Measurements from ENCODE around the gene EIF4E3. TPM values are rescaled to one million over a fixed set of nuclear protein-coding genes. Genes with fewer than 3 reads are reported as not detected.
A peak's percentile ranks its signal among the peaks of the same experiment; 100 is the strongest.

EIF4E3 gene
- 20.9 TPM for total RNA-seq

DNA sequence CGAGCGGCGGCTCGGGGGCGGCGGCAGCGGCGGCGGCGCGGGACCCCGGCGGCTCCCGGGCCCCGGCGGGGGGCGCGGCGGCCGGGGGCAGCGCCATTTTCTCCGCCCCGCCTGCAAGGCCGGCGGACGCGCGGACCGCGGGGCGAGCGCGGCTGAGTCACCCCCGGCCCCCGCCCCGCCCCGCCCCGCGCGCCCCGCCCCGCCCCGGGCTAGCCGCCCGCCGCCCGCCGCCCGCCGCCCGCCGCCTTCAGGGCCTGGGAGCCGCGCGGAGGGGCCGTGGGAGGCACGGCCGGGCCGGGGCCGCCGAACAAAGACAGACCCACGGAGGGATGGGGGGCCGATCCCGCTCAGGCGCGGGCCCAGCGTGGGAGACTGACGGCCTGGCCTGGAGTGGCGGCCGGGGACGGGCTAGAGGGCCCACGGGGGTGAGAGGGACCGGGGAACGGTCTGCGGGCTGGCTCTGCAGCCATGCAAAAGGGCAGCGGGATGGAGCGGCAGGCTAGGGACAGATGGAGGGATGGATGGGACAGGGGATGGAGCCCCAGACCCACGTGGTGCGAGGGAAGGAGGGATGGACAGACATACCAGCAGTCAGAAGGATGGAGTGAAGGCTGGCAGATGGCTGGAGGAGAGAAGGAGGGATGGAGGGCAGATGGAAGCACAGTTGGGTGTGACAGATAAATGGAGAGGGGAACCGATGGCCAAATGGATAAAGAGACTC is at the start of gene EIF4E3:
TSS of gene EIF4E3 (minus strand) at position 132 of the 721 bp plus-strand sequence. CDS start at position 97, 35 bp downstream.
- no peak for DNase-seq

DNA sequence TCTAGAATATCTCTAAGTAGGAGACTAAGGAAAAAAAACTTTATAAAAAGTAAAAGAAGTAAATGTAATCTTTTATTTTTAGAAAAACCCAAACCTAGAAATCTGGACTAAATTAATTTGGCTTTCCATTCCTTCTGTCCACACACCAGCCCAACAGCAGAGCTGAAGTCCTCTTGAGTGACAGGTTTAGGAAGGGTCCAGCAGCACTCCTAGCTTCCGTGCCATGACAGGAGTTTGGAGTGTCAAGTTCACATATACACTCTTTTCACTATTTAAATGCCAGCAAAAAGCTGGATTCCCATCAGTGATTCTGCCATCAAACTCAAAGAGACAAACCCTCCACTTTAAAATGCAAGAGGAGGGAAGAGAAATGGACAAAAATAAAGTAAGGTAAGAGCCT is 46.7 kb upstream of the EIF4E3 start:
- no peak for DNase-seq

DNA sequence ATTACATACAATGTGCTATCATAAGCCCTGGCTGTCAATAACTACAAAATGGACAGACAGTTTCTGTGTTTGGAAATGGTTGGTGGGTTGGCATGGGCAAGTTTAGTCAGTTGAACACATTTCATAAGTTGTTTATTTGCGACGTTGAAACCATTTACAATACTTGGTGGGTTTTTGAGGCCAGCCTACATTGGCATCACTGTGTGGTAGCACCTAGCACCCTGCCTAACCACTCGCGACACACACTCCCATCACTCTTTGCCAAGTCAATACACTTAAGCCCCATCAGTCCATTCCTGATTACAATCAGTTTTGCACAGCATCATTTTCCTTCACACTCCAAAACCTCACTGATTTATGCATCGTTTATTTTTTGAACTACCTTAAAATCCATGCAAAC is 45.9 kb upstream of the EIF4E3 start:
- DNase-seq: no peak

DNA sequence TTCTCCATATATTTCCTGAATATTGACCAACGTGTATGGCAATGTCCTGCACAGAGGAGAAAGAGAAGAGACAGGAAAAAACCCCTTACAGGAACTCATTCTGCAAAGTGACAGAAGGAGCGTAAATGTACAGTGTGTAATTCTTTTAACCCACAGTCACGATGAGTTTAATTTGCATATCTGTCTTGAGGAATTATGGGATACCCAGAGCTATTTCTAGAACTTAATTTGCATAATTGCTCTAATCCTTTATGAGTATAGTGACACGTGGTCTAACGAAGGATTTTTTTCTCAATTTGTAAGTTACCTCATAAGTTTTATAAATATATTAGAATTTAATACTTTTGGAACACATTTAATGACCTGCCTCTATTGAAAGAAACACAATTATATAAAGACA is 38.2 kb upstream of the EIF4E3 start:
- no peak for DNase-seq

DNA sequence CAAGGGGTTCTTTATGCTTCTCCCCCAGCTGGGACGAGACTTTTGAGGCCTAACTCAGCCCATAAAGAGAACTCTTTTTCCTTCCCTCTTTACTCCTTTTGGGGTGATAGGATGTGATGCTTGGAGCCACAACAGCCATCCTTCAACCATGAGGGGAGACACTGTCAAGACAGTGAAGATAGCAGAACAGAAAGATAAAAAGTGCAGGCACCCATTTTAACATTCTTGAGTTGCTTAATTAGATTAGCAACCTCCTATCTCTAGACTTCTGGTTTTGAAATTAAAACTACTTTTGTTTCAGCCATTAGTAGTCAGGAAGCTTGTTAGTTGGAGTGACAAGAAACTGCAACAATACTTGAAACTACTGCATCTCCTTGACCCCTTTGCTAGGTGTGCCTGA is 34.9 kb upstream of the EIF4E3 start:
- no peak for DNase-seq

DNA sequence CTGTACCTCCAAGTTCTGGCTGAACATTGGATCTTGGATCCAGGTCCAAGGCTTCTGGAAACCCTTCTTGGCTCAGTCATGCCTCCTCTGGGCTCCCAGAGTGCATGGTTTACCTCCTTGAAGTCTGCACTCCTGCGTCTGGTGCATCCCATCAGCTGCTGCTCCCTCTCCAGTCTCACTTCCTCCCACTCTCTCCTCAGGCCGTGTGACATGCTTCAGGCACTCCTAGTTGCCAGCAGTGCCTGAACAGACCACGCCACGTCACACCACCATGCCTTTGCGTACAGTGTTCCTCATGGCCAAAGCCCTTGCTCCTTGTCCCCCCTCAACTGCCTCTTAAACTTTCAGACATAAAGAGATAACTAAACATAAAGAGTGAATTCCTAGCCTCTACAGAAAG is 34.2 kb upstream of the EIF4E3 start:
- no peak for DNase-seq

DNA sequence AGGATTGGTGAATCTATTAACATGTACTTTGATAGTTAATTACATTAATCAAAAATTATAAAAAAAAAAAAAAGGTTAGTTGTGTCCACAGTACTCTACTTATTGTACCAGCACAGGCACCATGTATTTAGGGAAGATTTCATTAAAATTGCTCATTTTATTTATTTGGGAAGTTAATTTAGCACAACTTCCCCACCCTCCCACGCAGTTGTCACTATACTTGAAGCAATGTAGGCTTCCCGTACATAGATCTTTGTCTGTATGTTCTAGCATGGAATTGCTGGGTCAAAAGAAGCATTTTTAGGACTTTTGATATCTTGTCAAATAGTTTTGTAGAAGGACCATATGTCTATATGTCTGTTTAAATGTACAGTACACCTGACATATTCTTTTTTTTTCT is 32.9 kb upstream of the EIF4E3 start:
- no peak for DNase-seq

DNA sequence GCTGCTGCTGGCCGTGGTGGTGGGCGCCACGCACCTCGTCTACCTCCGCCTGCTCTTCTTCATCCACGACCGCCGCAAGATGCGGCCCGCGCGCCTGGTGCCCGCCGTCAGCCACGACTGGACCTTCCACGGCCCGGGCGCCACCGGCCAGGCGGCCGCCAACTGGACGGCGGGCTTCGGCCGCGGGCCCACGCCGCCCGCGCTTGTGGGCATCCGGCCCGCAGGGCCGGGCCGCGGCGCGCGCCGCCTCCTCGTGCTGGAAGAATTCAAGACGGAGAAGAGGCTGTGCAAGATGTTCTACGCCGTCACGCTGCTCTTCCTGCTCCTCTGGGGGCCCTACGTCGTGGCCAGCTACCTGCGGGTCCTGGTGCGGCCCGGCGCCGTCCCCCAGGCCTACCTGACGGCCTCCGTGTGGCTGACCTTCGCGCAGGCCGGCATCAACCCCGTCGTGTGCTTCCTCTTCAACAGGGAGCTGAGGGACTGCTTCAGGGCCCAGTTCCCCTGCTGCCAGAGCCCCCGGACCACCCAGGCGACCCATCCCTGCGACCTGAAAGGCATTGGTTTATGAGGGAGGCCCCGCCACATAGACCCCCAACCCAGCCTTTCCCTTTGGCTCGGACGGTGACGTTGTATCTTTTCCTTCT is 29.5 kb upstream of the EIF4E3 start:
- no peak for DNase-seq

DNA sequence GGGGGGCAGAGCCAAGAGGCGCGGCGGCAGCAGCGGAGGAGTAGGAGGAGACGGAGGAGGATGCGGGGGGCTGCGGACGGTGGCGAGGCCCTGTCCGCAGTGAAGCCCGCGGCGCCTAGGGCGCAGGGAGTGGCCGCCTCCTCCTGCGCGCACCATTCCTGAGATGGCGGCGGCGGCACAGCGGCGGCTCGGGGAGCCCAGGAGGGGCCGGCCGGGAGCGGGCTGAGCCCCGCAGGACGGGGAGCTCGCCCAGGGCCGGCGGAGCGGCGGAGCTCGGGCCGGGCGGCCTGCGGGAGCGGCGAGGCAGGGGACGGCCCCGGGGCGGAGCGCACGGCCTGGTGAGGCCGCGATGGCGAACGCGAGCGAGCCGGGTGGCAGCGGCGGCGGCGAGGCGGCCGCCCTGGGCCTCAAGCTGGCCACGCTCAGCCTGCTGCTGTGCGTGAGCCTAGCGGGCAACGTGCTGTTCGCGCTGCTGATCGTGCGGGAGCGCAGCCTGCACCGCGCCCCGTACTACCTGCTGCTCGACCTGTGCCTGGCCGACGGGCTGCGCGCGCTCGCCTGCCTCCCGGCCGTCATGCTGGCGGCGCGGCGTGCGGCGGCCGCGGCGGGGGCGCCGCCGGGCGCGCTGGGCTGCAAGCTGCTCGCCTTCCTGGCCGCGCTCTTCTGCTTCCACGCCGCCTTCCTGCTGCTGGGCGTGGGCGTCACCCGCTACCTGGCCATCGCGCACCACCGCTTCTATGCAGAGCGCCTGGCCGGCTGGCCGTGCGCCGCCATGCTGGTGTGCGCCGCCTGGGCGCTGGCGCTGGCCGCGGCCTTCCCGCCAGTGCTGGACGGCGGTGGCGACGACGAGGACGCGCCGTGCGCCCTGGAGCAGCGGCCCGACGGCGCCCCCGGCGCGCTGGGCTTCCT is 28.8 kb upstream of the EIF4E3 start, which contains the start of gene GPR27:
TSS of gene GPR27 (plus strand) at position 155 of the 909 bp plus-strand sequence. CDS start at position 350, 195 bp downstream.
- peak; percentile 68 for DNase-seq

DNA sequence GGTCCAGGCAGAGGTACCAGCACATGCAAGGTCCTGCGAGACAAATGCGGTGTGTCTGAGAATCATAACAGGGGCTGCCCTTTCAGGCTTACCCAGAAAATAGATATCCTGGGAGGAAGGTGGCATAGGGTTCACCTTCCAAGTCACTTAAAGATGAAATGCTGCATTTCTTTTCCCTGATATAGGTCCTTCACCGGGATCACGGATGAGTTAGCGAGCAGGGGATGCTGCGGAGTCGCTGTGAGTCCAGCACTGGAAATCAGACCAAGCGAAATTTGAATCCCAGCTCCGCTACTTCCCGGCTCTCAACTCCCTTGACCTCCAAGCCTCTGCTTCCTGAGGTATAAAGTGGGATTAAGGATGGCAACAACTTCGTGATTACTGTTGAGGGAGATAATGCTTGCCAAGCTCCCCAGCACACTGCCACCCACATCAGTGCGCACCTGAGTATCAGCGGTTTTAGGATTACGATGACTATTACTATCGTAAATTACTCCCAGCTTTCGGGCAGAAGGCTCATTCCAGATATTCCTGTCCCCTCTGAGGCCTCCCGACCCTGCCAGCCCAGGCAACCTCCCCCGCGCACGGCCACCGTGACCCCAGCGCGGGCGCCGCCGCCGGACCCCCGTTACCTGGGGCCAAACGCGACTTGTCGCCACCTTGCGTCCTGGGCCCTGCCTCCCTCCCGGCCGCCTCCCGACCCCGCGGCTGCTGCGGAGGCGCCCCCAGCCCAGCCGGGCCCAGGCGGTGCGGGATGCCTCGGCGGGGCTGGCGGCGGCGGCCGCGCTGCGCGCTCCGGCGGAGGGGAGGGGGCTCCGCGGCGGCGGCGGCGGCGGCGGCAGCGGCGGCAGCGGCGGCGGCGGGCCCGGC is 27.9 kb upstream of the EIF4E3 start:
- no peak for DNase-seq

DNA sequence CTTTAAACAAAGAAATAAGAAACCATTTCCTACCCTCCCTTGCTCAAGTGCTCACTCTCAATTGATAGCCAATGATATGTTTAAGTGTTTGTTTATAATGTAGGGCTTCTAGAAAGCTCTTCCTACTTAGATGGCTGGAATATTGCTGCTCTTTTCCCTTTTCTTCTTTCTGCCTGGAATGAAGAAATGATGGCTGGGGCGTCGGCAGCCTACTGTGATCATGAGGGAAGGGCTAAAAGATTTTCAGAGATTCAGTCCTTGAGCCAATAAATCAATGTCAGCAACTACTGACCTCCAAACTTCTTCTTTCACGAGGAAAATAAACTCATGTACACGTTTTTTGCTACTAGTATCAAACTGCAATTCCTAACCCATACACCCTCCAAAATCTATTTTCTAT is 26.4 kb upstream of the EIF4E3 start:
- no peak for DNase-seq

DNA sequence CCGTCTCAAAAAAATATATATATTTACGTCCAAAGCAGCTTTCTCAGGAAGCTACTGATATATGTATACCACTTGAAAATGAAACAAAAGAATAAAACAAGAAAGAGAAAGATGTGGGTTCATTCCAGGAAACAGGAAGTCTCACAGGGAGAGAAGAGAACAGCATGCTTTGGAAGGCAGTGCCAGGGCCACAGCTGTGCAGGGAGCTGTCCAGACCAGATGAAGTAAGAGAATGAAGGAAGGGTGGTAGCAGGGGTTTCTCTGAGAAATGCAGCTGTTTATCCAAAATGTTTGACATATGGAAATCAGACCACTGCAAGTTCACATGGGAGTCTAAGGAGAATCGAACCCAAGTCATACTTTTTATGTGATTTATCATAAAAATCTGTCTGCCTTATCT is 19.5 kb upstream of the EIF4E3 start:
- no peak for DNase-seq

DNA sequence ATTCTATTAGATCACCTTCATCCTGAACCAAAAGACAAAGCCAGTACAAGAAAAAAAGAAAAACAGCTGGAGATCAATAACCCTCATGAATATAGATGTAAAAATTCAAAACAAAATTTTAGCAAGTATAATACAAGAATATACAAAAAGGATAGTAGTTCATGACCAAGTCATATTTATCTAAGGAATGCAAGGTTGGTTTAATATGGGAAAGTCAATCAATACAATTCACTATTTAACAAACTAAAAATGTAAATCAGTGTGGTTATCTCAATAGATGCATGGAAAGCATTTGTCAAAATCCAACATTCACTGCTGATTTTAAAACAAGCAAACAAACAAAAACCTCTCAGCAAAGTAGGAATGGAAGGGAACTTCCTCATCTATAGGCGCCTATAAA is 17.4 kb upstream of the EIF4E3 start:
- no peak for DNase-seq

DNA sequence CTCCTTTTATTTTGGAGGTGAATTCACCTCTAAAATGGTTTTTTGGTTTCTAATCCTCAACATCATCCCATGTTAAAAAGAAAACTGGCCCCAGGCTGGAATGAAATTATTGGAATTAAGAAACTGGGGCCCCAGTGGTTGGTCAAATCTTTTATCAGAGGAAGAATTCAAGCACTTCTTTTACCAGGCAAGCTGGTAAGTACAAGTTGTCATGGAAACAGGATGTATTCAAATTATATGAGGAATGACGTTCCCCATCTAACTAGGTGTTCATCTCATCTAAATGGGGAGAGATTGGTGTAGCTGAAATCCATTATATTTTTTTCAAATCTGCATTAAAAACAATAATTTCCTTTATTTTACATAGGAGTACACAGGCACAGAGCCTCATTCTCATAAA is 9.7 kb upstream of the EIF4E3 start:
- no peak for DNase-seq

DNA sequence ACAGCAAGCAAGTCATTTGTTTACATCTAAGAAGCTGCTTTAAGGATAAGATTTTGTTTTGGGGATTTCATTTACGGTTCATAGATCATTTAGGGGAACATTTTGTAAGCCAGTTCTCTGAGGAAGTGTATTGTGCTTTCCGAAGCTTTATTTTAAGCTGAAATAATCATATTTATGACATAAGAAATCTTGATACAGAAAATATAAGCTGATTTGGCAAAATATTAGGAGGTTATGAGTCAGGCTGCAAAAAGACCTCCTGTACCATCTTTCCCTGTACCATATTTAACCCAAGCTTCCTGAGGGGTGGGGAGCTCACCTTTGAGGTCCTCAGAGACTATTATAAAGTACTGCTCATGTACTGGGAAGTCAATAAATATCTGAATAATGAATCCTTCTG is 8.1 kb upstream of the EIF4E3 start:
- no peak for DNase-seq

DNA sequence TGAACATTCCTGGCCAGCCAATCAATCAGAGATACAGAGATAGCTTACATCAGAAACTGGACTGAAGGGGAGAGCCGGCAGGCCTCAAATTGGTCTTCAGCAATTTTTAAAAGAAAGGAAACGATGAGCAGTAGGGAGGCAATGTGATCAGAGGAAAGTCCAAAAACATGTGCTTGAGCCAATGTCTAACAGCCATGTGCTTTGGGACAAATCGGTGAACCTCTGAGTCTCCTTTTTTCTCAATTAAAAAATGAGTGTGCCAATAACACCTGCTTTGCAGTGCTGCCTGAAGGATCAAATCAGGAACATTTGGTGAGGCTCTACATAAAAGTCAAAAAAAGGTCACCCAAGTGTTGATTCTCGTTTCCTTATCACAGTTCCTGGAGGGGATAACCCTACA is 7.4 kb upstream of the EIF4E3 start:
- no peak for DNase-seq

DNA sequence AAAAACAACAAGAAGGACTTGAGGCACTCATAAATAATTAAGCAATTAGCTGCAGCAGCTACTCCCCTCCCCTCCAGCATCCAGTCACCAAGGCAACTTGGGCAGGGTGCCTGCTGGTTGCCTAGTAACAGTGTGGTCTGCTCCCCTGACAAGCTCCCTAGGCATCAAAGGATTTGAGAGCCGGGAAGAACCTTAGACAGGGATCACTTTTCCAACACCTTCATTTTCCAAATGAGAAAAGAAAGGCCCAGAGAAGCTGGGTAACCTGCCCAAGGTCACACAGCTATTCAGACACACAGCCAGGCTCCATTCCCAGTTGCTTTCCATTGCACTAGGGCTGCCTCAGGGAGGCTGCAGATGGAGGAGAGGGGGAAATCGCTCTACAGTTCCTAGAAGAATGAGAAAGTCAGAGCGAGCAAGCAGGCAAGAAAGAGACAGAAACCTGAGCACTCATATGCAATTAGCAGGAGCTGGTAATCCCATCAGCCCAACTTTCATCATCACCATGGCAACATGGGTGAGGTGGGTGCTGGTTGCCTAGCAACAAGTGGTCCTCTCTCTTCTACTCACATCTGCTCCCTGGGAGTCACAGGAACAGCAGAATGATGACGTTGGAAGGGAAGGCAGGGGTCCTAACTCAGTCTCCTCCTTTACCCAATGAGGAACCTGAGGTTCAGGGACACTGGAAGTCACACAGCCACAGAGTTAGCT is 3.6 kb upstream of the EIF4E3 start:
- peak; percentile 29 for DNase-seq

DNA sequence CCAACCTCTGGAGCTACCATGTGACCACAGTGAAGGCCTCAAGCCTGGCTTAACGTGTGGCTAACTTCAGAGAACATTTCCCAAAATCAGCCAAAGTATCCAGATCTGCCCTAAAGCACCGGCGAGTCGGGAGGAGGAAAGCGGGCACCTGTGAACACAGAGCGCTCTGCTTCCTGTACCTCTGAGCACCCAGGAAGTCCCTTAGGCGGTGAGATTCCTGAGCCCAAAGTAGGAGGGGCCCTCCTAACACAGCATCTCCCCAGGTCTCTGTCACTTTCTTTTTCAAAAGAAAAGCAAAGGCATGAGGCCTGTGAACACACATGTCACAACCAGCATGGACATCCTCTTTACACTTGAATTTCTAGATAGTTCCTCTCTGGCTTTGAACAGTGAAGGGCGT is 944 bp upstream of the EIF4E3 start:
- DNase-seq: no peak

DNA sequence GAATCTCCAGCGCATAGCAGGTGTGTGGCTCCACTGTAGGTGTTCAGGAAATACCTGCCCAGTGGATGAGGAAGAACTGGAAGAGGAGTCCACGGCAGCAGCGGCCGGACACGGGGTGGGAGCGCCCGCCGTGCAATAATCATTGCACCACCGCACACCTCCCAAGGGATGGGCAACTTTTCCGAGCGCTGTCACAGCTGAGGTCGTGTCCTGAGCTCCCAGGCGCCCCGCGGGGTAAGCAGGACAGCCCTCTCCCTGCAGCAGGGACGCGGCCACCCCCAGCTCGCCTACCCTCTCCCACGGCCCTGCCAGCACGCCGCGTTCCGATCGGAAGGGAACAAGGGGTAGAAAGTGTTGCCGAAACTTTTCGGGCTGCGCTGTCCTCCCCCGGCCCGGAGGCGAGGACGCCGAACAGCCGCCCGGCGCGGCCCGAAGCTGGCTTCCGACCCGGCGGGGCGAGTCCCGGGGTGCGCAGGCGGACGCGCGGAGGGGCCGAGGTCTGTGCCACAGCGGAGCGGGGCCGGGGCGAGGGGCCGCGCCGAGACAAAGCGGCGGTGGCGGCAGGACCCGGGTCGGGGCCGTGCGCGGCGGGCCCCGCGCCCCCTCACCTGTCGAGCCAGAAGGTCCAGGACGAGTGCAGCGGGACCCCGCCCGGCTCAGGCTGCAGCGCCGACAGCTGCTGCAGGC is 475 bp downstream of the EIF4E3 start:
- no peak for DNase-seq

DNA sequence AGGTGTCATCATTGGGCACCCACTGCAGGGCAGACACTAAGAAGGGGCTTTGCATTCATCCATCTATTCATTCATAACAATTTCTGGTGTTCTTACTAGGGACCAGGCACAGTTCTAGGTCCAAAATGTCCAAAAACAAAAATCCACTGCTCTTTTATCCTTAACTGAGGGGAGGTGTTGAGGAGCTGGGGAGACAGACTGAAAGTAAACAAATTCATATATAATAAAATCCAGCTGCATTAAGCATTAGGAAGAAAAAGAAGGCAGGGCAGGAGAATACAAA is 1.1 kb downstream of the EIF4E3 start:
- DNase-seq: no peak

Data from occipital lobe (tissue), 2 donors.